Effector CD8-positive, alpha-beta T cell (primary cell): ENCODE measurements around the gene SLC26A6.

Experiments used
- DNase-seq: peaks from one replicate; lab custom pipeline; 2025; lab: John Stamatoyannopoulos, UW
- total RNA-seq, 4 experiments: gene quantifications; one replicate each; lab custom pipeline; 2026; lab: John Stamatoyannopoulos, UW

The SLC26A6 gene, protein sequence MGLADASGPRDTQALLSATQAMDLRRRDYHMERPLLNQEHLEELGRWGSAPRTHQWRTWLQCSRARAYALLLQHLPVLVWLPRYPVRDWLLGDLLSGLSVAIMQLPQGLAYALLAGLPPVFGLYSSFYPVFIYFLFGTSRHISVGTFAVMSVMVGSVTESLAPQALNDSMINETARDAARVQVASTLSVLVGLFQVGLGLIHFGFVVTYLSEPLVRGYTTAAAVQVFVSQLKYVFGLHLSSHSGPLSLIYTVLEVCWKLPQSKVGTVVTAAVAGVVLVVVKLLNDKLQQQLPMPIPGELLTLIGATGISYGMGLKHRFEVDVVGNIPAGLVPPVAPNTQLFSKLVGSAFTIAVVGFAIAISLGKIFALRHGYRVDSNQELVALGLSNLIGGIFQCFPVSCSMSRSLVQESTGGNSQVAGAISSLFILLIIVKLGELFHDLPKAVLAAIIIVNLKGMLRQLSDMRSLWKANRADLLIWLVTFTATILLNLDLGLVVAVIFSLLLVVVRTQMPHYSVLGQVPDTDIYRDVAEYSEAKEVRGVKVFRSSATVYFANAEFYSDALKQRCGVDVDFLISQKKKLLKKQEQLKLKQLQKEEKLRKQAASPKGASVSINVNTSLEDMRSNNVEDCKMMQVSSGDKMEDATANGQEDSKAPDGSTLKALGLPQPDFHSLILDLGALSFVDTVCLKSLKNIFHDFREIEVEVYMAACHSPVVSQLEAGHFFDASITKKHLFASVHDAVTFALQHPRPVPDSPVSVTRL
- total RNA-seq = 55.3 to 85.2 (median 67.5) reads per million in 4 experiments

DNA sequence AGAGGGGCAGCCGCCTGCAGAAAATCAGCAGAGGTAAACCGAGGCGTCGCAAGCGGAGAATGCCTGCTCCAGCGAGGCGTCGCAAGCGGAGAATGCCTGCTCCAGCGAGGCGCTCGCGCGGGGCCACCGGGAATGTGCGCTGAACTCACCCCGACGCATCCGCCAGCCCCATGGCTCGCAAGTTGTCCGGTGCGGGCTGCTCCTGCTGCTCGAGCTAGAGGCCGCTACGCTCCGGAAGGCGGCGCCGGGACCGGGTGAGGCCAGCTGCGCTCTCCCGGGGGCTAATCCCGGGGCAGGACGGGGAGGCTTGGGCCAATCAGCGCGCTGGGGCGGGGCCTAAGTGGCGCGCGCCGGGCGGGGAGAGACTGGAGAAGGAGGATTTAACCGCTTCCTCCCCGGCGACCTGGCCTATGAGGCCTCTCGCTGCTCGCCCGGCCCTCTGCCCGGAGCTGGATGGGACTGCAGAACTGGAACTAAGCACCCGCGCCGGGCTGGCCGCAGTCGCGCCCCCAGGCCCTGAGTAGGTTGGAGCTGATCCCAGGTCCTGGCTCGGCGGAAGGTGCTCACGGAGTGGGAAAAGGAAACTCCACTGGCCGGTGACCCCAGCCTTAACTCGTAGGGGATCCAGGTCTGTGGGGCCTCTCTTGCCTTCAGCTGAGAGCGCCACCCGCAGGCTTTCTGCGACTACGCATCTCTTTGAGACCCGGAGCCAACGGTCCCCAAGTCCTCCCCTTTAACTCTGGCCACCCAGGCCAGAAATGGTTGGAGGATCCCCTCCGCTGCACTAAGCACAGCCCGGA, at the start of gene SLC26A6:
SLC26A6 (minus strand) TSS at position 240 of the 800 bp plus-strand sequence; CDS start at position 172, 68 bp downstream.
- peak; percentile 88 for DNase-seq

DNA sequence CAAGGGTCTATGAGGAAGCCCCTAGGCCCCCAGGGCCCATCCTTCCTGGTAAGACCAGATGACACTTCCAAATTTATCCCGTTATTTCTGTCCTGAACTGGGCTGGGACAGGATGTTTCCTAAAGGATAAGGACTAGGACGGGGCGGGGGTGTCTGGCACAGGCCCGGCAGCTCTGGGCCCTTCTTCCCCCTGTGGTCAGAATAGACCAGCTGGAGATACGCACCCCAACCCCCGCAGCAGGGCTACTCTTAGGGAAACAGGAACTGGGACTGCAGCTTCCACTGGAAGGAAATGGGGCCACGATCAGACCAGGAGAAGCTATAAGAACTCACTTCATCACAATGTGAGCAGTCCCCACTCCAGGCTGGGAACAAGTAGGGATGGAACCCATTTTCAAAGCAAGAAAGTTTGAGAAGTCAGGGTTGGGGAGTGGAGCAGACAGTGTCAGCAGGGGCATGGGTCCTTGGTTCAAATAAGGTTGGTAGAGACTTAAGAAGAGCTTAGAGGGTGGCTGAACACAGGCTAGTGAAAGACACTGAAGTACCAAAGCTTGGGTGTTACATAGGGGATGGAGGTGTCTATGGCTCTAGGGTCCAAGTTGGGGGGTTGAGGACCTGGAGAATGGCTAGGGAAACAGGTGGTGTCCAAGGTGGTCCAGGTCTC, 49.4 kb upstream of the SLC26A6 start:
- no peak for DNase-seq

DNA sequence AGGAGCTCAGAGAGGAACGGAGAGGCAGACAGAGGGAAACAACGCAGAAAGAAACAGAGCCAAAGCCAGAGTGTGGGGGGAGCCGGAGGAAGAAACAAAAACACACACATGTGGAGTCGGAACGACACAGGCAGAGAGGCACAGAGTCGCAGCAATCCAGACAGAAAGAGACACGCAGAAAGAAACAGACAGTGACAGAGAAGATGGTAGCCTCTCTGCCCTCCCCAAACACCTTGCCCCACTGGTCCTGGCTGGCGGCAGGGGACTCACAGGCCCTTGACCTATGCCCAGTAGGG, 48.7 kb upstream of the SLC26A6 start:
- no peak for DNase-seq

DNA sequence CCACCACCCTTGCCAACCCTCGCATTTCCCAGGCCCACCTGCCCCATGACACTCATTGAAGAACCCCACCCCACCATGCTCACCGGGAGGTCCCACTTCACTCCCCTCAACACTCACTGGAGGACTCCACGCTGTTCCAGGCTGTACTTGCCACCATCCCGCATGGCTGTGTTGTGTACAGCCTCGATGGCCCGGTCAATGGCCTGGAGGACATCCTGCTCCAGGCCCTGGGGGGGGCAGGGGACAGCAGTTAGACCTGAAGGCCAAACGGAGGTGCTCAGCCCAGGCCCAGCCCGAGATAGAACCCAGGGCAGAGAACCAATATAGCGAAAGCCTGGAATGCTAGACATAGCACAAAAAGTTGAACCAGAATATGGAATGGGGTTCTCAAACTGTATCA, 47.5 kb upstream of the SLC26A6 start:
- DNase-seq = no peak

DNA sequence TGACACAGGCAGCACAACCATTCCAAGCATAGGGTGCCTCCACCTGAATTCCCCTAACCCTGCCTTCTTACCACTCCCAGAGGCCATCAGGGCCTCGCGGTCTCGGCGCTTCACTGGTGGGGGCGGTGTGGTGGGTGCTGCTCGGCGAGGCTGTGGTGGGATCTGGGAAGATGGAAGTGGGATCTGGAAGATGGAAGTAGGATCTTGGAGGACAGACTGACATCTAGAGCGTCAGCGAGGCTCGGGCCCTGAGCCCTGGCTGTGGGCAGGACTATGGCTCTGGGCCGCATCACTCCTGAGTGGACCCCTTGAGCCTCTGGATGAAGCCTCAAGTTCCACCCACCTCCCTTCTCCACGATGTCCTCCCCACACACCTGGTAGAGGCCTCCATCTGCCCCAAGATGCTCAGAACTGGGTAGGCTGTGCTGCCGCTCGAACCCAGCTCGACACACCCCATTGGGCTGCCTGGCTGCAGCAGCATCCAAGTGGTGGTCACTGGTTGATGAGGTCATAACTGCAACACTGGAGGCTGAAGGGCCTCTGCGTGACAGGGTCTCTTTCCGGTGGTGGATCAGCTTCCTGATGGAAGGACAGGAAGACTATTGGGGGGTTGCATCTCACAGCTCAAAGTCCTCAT, 46.8 kb upstream of the SLC26A6 start:
- no peak for DNase-seq

DNA sequence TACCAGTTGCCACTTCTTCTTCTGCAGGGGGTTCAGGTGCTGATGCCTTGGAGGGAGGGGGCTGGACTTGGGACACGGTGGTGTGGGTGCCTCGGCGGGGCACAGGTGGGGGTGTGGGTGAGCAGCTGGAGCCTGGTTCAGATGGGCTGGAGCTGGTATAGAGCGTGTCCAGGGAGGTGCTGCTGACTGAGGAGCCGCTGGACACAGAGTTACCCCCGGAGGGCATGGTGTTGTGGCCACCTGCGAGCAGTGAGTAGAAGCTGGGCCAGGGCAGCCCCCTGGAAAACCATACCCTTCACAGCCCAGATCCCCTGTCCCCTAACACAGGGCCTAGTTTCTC, 46.2 kb upstream of the SLC26A6 start:
- no peak for DNase-seq

DNA sequence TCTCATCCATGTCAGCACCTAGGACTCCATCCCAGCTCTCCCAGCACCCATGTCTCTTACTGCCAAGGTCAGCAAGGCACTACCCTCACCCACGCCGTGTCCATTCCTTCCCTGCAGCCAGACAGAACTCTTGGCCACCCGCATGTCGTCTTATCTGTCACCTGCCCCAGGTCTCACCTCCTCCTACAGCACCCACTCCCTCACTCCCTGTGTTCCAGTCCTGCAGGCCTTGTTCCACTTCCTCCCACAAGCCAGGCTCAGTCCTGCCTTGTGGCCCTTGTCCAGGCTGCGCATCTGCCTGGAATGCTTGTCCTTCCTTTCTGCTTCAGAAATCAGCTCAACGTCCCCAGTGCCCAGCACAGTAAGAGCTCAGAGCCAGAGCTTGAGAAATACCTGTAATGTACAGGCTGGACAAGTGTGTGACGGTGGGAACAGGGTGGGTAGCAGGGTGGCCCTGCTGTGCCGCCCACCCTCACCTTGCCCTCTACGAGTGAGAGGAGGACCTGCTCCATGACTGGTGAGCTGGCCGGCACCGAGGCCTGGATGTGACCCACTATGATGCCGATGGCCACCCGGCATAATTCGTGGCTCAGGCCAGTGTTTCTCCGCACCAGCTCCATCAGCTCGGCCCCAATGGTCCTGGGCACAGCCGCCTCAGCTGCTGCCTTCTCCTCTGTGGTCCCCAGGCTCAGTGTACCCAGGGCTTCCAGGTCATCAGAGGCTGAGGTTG, 45.7 kb upstream of the SLC26A6 start:
- no peak for DNase-seq

DNA sequence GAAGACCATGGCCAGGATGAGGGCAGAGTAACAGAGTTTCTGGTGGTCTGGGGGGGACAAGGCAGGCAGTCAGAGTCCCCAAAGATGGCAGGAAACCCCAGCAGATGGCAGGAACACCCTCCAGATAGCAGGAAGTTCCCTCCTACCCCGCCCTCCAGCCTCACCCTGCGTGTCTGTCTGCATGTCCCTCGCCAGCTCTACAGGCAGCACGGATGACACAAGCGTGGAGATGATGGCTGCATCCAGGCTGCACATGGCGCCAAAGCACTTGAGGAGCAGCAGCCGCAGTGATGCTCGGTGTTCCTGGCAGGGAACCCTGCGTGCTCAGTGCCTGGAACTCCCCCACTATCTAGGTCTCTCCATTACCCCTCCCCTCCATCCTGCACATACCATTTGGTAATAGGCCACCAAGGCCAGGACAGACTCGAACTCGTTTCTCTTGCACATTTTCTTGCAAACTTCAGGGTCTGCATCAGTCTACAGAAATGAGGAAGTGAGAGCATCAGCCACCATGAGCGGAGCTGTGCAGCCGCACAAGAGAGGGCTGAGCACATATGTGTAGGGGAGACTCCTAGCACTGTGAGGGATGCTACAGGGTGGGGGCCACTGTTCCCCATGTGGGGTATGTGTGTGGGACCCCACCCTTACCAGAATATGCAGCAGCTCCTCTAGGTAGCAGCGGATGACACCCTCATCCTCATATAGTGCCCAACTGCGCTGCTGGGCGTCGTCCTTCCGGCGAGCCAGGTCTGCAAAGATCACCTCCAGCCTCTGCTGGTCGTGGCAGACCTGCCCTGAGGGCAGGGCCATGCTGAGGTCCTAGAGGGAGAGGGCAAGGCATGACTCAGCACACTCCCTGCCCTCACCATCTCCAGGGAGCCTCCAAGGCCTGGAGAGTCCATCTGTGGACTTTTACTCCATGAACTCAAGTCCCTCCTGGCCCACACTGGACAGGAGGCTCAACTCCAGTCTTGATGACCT, 44.4 kb upstream of the SLC26A6 start:
- no peak for DNase-seq

DNA sequence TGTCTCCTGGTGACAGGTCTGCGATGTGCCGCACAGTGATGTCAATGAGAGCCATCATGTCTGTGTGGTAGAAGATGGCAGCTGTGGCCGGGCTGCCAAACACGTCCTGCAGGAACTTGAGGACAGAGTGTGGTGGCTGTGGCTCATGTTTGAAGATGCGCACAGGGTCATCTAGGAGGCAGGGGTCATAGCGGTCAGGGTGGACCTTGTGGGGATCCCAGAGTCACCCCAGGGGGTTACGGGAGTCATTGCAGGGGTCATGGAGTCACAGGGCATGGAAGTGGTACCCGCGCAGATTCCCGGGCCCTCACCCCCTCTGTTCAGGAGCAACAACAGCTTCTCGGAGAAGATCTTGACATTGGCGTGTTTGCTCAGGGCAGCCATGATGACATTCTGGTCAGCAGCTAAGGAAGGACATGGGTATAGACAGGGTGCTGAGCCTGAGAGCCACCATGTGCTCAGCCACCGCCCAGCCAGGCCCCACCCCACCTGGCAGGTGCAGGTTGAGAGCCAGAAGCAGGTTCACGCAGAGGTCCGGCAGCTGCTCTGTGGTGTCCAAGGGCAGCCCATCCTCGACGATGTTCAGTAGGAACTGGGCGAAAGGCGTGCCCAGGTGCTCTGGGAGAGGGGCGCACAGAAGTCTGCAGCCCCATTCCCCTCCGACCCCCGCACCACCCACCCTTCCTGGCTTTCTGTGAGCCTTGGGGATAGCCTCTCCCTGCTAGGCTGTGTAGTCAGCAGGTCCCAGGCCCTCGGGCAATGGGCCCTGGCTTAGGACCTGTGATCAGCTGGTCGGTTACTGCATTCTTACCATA, 43.5 kb upstream of the SLC26A6 start:
- DNase-seq = no peak

DNA sequence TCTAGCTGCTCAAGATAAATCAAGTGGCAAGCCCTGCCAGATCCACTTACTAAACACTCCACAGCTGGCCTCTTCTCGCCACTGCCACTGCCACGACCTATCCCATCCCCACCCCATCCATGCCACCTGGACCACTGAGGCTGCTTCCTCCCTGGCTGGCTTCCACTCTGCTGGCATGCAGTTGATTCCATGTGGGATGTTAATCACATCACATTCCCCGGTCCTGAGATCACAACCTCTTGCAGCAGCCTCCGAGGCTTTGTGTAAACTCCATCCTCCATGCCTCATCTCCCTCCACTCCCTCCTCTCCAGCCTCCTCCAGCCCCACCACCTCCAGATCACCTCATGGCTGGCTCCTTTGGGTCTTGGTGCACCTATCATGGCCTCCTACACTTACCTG, 42.8 kb upstream of the SLC26A6 start:
- no peak for DNase-seq

DNA sequence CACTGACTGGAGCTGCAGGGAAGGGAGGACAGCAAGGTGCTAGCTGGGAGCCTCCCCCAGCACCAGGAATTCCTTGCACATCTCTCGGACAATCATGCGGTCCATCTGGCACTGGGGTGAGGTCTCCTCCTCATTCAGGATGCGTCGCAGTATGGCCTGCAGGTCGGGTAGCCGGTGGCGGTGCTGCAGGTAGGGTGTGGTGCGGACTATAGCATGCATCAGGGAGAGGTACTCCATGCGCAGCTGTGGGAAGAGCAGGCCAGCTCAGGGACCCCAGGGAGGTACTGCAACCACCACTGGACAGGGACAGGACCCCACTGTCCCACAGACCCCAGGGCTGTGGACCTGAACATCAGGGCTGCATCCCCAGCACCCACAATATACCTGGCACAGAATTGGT, 39.2 kb upstream of the SLC26A6 start:
- no peak for DNase-seq

DNA sequence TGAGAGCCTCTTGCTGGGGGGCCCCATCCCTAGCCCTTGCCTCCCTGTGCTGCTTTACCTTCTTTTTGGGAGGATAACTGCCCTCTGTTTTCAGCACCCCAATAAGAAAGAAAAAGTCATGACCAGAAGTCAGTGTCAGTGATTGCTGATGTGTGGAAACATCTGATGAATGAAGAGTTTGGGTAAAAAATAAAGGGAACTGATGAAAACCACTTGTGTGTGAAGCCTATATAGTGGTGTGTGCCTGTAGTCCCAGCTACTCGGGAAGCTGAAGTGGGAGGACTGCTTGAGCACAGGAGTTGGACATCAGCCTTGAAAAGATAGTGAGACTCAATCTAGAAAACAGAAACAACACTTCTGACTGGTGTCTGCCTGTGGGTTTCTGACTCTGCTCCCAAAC, 37.3 kb upstream of the SLC26A6 start:
- DNase-seq = no peak

DNA sequence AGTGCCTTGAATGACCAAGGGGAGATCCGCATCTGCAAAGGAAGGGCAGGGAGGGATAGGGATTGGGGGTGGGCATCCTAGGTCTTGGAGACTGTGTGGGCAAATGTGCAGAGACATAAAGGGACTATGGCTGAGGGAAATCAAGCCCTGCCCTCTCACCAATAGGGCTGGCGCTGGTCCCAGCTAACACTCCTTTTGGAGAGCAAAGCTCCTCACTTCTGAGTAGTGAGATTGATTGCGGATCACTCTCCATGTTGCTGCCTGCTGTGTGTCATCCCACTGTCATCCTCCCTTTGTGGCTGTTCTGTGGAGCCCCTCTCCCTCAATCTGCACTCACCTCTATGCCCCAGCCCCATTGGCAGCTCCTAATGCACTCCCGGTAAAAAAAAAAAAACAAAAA, 29.7 kb upstream of the SLC26A6 start:
- DNase-seq = no peak

DNA sequence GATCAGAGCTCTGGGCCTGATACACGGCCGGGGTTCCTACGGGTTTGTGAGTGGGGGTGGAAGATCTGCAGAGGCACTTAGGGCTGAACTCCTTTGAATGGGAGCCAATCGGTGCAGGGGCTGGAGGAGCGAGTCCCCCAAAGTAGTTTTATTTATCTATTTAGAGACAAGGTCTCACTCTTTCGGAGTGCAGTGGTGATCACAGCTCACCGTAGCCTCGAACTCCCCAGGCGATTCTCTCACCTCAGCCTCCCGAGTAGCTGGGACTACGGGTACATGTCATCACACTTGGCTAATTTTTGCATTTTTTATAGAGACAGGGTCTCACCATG, 29.0 kb upstream of the SLC26A6 start:
- no peak for DNase-seq

DNA sequence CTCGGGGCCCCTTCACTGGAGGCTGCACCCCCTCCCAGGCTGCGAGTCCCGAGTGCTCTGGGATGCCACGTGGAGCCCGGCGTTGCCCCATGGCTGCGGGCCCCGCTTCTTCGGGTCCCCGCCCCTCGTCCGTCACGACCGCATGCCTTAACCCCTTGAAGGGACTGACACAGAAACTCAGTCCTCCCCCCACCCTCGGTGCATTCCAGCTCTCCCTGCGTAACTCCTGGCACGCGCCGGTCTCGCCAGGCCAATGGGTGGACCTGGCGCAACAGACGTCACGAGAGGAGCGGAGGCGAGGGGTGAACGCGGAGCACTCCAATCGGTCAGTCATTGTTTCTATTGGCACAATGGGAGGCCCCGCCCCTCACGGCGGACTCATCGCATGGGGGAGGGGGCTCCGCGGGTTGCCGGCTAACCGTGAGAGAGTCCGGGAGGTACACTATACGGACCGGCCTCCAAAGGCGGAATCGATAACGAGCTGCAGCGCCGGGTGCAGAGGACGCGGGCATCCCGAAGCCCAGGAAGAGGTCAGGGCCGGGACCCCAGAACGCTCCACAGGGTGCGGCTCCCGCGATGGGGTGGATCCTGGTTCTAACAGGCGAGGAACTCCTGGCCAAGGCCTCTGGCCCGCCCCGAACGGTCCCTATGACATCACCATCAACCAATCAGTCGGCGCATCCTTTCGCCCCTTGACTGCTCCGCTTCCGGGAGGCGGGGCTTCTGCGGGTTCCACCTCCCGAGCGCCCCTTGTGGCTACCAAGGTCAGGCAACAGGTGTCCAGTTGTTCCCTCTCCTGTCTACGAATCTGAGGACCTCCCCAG, 28.4 kb upstream of the SLC26A6 start:
- DNase-seq = peak; percentile 58

DNA sequence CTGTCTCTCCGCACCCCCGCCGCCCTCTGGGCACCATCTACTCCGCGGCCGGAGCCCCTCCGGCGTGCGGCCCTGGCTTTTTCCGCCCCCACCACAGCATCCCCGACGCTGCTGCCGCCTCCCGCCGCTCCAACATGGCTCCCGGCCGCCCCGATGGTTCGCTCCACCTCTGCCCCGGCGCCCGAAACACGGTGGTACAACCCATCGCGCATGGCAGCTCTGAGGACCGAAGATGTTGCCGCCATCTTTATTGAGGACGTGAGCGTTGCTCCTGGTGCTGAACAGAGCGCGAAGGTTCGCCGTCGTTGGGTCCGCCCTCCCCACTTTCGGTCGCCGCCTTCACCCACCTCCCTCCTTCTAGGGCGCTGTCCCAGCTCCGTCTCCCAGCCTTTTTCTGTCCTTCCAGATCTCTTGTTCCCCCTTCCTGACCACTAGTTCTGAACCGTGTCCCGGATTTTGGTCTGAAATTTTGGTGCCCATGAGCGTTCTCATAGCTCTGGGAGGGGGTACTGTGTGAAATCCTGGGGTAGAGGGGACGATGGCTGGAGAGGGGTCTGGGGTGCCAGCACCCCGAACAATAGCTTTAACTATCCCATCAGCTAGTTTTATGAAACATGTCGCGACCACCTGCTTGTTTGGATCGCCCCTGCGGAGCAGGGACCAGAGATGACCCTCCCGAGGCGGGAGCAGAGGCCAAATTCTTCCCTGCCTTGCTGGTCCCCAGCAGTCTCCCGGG, 27.7 kb upstream of the SLC26A6 start, which contains the start of gene CELSR3:
CELSR3 (minus strand) TSS at position 134 of the 736 bp plus-strand sequence. CDS start 252 bp downstream, outside the sequence.
- no peak for DNase-seq

DNA sequence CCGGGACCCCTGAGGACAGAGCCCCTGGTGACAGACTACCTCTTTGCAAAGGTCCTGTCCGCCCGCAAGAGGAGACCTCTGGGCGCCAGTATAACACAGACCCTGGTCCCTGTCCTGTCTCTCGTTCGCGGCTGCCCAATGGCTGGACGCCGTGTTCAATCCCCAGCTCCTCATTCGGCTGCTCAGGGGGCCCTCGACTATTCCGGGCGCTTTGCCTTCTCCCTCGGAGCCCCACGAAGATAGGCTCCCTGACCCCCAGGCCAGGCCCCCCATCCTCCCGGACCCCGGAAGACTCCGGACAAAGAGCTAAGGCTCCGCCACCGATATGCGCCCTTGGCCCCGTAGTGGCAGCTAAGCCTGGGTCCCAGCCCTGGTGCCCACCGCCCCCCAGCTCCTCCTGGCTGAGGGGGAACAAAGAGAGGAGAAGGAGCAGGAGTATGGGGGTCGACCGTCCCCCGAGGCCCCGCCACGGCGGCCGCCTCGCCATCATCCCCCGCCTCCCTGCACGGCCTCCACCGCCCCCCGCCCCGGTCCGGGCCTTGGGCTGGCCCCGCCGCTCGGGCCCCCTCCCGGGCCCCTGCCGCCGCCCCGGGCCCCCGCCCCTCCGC, 27.0 kb upstream of the SLC26A6 start:
- no peak for DNase-seq
